Activated CD4-positive, alpha-beta T cell treated with anti-CD3 and anti-CD28 coated beads for 1 hour (primary cell): ENCODE measurements around the gene SLC30A7.
"Not testable (repeated sequence)": the region's sequence is repeated elsewhere in the genome, so short reads cannot be mapped to it uniquely, and the experiment has no call there.

Experiments used
- DNase-seq: peaks from one replicate; pipeline ENCODE4 v3.0.0-alpha.2; 2020

The SLC30A7 gene

DNA sequence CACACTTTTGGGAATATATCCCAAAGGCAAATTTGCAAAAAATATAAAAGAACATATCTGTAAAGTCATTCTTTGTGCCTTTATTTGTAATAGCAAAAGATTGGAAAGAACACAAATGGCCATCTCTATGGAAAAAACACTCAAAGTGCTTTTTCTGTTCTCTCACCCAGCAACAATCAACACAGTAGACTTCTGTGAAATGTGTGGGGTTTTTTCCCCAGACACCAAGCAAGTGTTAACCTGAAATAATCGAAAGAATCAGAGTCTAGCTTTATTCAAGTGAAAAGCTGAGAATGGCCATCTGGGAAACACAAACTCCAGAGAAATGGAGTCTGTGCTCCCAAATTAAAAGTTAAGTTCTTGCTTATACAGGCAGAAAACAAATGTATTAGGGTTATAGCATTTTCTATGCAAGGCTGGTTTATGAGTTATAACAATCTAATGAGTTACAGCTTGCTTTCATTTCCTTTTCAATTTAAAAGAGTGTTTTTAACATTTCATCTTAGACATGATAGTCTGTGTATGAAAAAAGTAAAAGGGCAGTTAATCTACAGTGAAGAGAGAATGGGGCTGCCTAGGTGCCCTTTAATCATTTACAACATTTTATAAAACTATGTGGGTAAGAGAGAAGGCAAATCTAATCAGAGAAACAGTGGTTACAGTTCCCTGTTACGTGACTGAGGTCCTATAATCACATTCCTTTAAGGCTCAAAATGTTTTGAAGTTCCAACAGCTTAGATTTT is 46.6 kb downstream of the SLC30A7 start:
- no peak for DNase-seq

- DNase-seq, result no peak
Measured at GRCh38 chr1:100943533-100943932, 47.6 kb downstream of the SLC30A7 start.

DNA sequence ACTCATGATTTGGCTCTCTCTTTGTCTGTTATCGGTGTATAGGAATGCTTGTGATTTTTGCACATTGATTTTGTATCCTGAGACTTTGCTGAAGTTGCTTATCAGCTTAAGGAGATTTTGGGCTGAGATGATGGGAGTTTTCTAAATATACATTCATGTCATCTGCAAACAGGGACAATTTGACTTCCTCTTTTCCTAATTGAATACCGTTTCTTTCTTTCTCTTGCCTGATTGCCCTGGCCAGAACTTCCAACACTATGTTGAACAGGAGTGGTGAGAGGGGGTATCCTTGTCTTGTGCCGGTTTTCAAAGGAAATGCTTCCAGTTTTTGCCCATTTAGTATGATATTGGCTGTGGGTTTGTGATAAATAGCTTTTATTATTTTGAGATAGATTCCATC is 50.2 kb downstream of the SLC30A7 start:
- not testable (repeated sequence) for DNase-seq

DNA sequence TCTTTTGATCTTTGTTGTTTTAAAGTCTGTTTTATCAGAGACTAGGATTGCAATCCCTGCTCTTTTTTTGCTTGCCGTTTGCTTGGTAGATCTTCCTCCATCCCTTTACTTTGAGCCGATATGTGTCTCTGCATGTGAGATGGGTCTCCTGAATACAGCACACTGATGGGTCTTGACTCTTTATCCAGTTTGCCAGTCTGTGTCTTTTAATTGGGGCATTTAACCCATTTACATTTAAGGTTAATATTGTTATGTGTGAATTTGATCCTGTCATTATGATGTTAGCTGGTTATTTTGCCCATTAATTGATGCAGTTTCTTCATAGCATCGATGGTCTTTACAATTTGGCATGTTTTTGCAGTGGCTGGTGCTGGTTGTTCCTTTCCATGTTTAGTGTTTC is 51.9 kb downstream of the SLC30A7 start:
- DNase-seq, result not testable (repeated sequence)

- not testable (repeated sequence) for DNase-seq
Measured at GRCh38 chr1:100948721-100949405, 53.0 kb downstream of the SLC30A7 start.

- DNase-seq, result peak; percentile 42
Measured at GRCh38 chr1:100949515-100950158, 53.7 kb downstream of the SLC30A7 start.

- no peak for DNase-seq
Measured at GRCh38 chr1:100950337-100950736, 54.4 kb downstream of the SLC30A7 start.

DNA sequence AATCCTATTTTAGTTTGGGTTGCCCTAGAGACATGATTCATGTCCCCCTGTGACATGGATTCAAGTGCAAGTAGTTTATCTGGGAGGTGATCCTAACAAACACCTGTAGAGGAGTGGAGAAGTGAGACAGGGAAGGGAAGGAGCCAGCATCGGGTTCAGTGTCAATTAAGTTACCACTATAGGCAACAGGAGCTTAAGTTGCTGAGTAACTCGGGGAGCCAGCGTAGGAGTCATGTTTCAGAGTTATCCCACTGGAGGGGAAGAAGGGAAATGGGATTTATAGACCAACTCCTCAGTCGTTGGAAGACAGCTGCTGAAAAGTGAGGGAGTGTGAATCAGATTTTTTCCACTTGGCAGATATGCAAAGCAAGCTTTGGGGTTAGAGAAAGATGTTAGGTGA is 54.9 kb downstream of the SLC30A7 start:
- no peak for DNase-seq

GRCh38 chr1:100952104-100952745 is 56.3 kb downstream of the SLC30A7 start:
- no peak for DNase-seq

- DNase-seq, result not testable (repeated sequence)
Measured at GRCh38 chr1:100952970-100953369, 57.1 kb downstream of the SLC30A7 start.

GRCh38 chr1:100953960-100954730 is 58.3 kb downstream of the SLC30A7 start:
- no peak for DNase-seq

GRCh38 chr1:100955322-100955721 is 59.4 kb downstream of the SLC30A7 start:
- no peak for DNase-seq

- no peak for DNase-seq
Measured at GRCh38 chr1:100959502-100960060, 63.7 kb downstream of the SLC30A7 start.

GRCh38 chr1:100960098-100960497 is 64.2 kb downstream of the SLC30A7 start:
- no peak for DNase-seq

DNA sequence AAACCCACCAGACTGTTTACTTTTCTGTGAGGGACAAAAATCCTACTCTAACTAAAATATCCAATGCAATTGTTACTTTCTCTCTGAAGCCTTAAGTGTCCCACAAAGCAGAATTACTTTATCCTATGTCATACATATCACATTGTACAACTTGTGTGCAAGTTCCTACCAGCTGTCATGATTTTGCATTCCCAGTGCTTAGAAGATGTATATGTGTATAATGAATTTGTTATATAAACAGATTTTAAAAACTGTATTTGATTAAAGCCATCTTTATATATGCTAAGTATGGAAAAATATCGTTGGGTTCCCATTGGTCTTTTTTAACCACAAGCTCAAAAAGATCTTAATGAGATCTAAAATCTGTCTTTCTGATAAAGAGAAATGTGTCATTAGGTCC is 72.7 kb downstream of the SLC30A7 start:
- no peak for DNase-seq

GRCh38 chr1:100969327-100969726 is 73.4 kb downstream of the SLC30A7 start:
- DNase-seq, result no peak

GRCh38 chr1:100971021-100971420 is 75.1 kb downstream of the SLC30A7 start:
- no peak for DNase-seq

DNA sequence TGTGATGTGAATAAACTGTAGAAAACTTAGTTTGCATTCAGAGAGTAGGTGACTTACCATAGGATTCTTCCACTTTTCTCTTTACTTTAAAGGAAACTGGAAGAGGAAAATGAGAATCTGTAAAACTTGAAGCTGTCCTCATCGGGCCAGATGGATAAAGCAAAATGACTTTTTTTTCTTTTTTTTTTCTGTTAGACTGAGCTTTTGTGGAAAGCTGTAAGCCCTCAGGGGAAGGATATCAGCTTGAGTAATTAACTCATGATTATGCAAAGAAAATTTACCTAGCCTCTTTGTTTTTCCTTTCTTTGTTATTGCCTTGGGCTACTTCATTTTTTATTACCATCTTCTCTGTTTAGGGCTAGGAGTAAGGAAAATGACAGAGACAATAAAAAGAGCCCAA is 76.3 kb downstream of the SLC30A7 start:
- no peak for DNase-seq

DNA sequence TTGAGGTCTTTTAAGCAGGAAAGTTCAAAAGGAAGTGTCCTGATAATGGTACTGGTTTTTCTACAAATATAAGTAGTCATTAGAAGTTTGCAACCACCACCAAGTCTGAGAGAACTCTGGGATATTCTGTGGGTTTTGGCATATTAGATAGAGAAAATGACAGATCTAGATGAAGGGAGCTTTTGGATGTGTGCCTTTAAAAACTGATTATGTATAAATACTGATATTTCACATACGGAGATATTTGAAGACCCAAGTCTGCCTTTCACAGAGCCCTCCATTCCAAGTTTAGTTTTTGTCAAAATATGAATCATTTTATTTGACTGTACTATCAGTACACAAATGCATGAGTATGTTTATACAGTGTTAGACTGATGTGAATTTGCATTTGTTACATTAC is 81.0 kb downstream of the SLC30A7 start:
- no peak for DNase-seq

- no peak for DNase-seq
Measured at GRCh38 chr1:100979631-100980030, 83.7 kb downstream of the SLC30A7 start.

GRCh38 chr1:100982793-100983192 is 86.9 kb downstream of the SLC30A7 start:
- DNase-seq, result no peak

GRCh38 chr1:100988121-100988520 is 92.2 kb downstream of the SLC30A7 start:
- no peak for DNase-seq
